ENCODE data around the gene RDH16.

GRCh38 chr12:56943878-56944277 is 13.5 kb downstream of the RDH16 start:
- no peak for TF ChIP-seq EZH2 (IDR thresholded peaks at IDR 0.05; ENCODE audit: borderline replicate concordance, low read length)
- no peak for TF ChIP-seq CTCF (IDR thresholded peaks at IDR 0.05; ENCODE audit: low read length)

Measured in OCI-LY1 (cell line).